ENCODE measurements around the gene INPP4B. TPM values are rescaled to one million over a fixed set of nuclear protein-coding genes. Genes with fewer than 3 reads are reported as not detected.

The INPP4B gene
- total RNA-seq, 4 donors from 2014 or later, result 29.4 to 51.5 (median 35.3) TPM

DNA sequence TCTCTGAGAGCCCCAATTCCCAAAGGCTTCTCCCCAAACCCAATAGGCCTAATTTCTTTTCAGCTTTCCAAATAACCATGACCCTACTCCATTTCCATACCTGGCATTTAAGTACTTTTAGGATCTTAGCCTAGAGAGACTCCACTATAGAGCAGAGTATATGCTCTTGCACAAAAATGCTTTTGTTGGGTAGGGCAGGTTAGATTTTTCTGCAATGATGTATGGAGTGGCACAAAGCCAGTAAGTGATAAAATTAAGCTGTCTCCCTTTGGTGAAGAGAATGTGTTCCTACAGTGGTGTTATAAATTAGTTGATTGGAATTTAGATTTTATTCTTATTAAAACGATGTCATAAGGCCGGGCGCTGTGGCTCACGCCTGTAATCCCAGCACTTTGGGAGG, 124.9 kb downstream of the INPP4B start:
- TF ChIP-seq, protein P1, sequence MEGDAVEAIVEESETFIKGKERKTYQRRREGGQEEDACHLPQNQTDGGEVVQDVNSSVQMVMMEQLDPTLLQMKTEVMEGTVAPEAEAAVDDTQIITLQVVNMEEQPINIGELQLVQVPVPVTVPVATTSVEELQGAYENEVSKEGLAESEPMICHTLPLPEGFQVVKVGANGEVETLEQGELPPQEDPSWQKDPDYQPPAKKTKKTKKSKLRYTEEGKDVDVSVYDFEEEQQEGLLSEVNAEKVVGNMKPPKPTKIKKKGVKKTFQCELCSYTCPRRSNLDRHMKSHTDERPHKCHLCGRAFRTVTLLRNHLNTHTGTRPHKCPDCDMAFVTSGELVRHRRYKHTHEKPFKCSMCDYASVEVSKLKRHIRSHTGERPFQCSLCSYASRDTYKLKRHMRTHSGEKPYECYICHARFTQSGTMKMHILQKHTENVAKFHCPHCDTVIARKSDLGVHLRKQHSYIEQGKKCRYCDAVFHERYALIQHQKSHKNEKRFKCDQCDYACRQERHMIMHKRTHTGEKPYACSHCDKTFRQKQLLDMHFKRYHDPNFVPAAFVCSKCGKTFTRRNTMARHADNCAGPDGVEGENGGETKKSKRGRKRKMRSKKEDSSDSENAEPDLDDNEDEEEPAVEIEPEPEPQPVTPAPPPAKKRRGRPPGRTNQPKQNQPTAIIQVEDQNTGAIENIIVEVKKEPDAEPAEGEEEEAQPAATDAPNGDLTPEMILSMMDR (IDR thresholded peaks at IDR 0.05), result no peak
- no peak for DNase-seq
- intact Hi-C loops (cut with DNase I; ENCODE audit: low total_unique reads), result no loop called here
- H3K27me3 ChIP-seq, result no peaks in the 10 kb centered on the region
- H3K4me1 ChIP-seq, result no peaks in the 10 kb centered on the region
- no peak overlapping the region for H3K4me3 ChIP-seq
- no peak overlapping the region for H3K27ac ChIP-seq
- H3K9me3 ChIP-seq, result no peaks in the 10 kb centered on the region
- no peaks in the 10 kb centered on the region for H3K36me3 ChIP-seq

DNA sequence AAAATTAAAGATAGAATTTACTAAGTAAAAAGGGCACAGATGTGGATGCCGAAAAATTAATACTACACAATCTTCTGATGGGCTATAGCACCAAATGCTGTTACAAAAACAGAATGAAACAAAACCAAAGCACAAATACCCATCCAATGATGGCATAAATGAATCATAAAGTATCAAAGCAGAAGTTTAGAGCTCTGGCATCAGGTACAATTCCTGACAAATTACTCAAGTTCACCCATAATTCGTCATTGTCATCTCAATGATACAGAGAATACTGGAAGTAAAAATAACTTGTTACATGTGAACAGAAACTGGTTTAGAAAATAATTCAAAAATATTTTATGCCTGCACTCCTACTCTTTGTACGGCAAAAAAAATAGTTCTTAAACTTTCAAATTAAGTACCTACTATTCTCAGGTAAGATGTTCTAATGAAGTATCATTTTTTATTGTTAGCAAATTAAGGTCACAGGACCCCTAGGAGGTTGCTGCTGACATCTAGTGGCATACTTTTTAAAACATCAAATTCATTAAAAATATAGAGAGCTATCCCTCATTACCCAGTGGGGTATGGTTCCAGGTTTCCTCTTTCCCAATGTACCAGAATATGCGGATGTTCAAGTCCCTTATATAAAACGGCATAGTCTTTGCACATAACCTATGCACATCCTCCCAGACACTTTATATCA, 126.1 kb downstream of the INPP4B start:
- no peaks in the 10 kb centered on the region for H3K36me3 ChIP-seq
- H3K27me3 ChIP-seq, result no peaks in the 10 kb centered on the region
- TF ChIP-seq, protein P1 (IDR thresholded peaks at IDR 0.05), result peak in 3 of 4 experiments; percentile 19 to 44 (median 26)
- no peak for TF ChIP-seq POLR2A (IDR thresholded peaks at IDR 0.05)
- intact Hi-C loops (cut with DNase I; ENCODE audit: low total_unique reads), result no loop called here
- no peaks in the 10 kb centered on the region for H3K9me3 ChIP-seq
- DNase-seq, result no peak
- no peaks in the 10 kb centered on the region for H3K4me1 ChIP-seq
- H3K4me3 ChIP-seq, result no peak overlapping the region
- no peak overlapping the region for H3K27ac ChIP-seq

DNA sequence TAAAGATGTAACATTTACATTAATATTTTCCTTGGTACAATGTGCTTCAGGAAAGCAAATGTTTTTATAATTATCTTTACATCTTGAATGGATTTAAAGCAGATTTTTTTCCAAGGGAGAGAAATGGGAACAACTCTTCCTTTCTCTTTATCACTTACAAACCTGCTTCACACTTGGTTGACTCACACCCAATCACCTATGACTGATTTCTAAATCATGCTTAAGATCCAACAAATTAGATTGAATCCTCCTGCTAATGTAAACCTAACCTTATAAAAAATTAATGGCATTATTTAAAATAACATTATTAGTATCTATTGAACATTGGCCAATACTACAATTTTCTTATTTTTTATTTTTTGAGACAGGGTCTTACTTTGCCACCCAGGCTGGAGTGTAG, 127.1 kb downstream of the INPP4B start:
- Histone ChIP-seq H3K36me3 (no peaks in the 10 kb centered on the region), H3K27me3 (no peaks in the 10 kb centered on the region), H3K4me1 (no peaks in the 10 kb centered on the region), H3K4me3 (no peak overlapping the region), H3K27ac (no peak overlapping the region), H3K9me3 (no peaks in the 10 kb centered on the region)
- TF ChIP-seq, protein P1 (IDR thresholded peaks at IDR 0.05), result no peak
- TF ChIP-seq POLR2A (IDR thresholded peaks at IDR 0.05), result no peak
- no peak for DNase-seq
- intact Hi-C loops (cut with DNase I; ENCODE audit: low total_unique reads), result no loop called here

DNA sequence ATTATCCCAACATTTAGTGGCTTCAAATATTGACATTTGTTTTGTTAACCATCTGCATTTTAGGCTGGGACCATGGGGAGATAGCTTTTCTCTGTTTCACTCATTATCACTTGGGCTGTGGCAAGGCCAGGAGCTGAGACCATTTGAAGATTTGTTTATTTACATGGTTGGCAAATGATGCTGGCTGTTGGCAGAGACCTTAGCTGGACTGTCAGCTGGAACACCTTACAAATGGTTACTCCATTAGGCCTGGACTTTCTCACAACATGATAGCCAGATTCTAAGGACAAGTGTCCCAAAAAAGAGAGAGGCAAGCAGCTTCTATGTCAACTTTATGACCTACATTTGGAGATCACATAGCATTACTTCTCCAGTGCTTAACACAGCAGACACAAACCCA, 130.4 kb downstream of the INPP4B start:
- no peak for DNase-seq
- Histone ChIP-seq H3K27me3 (no peaks in the 10 kb centered on the region), H3K36me3 (no peaks in the 10 kb centered on the region), H3K9me3 (no peaks in the 10 kb centered on the region), H3K4me1 (no peaks in the 10 kb centered on the region), H3K4me3 (no peak overlapping the region), H3K27ac (no peak overlapping the region)
- intact Hi-C loops (cut with DNase I; ENCODE audit: low total_unique reads), result no loop called here
- TF ChIP-seq, protein P1 (IDR thresholded peaks at IDR 0.05), result no peak
- TF ChIP-seq POLR2A (IDR thresholded peaks at IDR 0.05), result no peak

DNA sequence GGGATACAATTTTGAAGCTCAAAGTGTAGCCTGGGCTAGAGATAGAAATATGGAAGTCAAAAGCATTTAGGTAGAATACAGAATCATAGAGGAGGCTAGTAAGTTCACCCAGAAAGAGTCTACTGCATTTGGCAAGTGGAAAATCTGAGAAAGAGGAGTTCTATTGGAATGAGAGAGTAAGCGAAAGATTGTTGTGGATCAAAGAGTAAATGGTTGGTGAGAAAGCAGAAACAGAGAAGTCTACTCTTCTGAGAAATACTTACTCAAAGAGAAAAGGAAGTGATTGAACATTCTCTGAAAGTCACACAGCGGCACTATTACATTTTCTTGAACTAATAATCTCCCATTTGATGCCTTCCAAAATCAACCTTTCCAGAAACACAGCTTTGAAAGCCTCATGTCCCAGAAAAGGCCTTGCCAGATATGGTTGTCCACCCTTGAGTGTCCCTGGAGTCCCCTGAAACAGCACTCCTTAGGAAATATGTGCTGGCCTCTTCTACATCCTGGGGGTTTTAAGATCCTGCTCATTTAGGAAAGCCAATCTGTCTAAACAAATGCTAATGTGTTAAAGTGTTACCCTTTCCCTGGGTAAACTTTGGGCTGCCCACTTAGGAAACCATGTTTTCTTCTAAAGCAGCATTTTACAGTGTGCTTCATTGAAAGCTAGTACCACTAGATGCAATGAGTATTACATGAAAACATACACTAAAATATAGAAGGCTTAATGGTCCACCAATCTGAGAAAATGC, 132.6 kb downstream of the INPP4B start:
- TF ChIP-seq, protein P1 (IDR thresholded peaks at IDR 0.05), result no peak
- TF ChIP-seq POLR2A (IDR thresholded peaks at IDR 0.05), result no peak
- Histone ChIP-seq H3K4me3 (no peak overlapping the region), H3K9me3 (no peaks in the 10 kb centered on the region), H3K27ac (no peak overlapping the region), H3K27me3 (no peaks in the 10 kb centered on the region), H3K4me1 (no peaks in the 10 kb centered on the region), H3K36me3 (no peaks in the 10 kb centered on the region)
- no peak for DNase-seq
- intact Hi-C loops (cut with DNase I; ENCODE audit: low total_unique reads), result no loop called here

Data from uterus (tissue), 4 donors.